IMR-90 (cell line): ENCODE data around the gene KCTD2. TPM values are rescaled to one million over a fixed set of nuclear protein-coding genes. Genes with fewer than 3 reads are reported as not detected.

Experiments used
- ATAC-seq: fragments of 200-7000 bp; cut with Tn5 transposase; 2 replicates; pipeline ENCODE4 v1.9.1; 2020; ENCODE audit warnings: low read depth, mild to moderate bottlenecking, moderate library complexity
- BruUV-seq: library from RNA; stranded (reverse); fragments of 400-500 nt; replicated peaks from 2 replicates; lab custom pipeline; 2021; lab: Mats Ljungman, UMichigan
- CTCF ChIA-PET: fragments of 300-600 bp; formaldehyde crosslinking; extraction: SDS; loops from one replicate; lab custom pipeline; 2021; ENCODE audit warnings: antibody characterized with exemption; lab: Yijun Ruan, JAX
- POLR2A ChIA-PET: fragments of 300-600 bp; sonication (Branson Sonifier 250); formaldehyde crosslinking; loops from one replicate; lab custom pipeline; 2022; ENCODE audit warnings: antibody characterized with exemption; ENCODE audit not compliant: unreplicated experiment; lab: Charles Lee
- DNase-seq: peaks from one replicate; pipeline ENCODE4 v3.0.0; 2013
- H2AFZ ChIP-seq: replicated peaks from 2 replicates; pipeline ENCODE3; 2013; ENCODE audit warnings: low read length, mild to moderate bottlenecking; ENCODE audit not compliant: poor library complexity
- H2AK5ac ChIP-seq: 2 replicates; pipeline ENCODE4 v1.6.1; 2013; ENCODE audit warnings: low read depth, low read length, inconsistent platforms
- H2AK9ac ChIP-seq: replicated peaks from 2 replicates; pipeline ENCODE3; 2013; ENCODE audit warnings: mild to moderate bottlenecking, low read depth, low read length, moderate library complexity; ENCODE audit not compliant: poor library complexity
- H2BK120ac ChIP-seq: 2 replicates; pipeline ENCODE4 v1.6.1; 2013; ENCODE audit warnings: low read depth, low read length, inconsistent platforms
- H2BK15ac ChIP-seq: 3 replicates; pipeline ENCODE4 v1.6.1; 2013; ENCODE audit warnings: low read depth, low read length, inconsistent platforms
- H2BK20ac ChIP-seq: 2 replicates; pipeline ENCODE4 v1.6.1; 2013; ENCODE audit warnings: low read depth, mild to moderate bottlenecking, inconsistent platforms, low read length, moderate library complexity
- H2BK5ac ChIP-seq: 2 replicates; pipeline ENCODE4 v1.6.1; 2013; ENCODE audit warnings: mild to moderate bottlenecking, low read depth, low read length, inconsistent platforms; ENCODE audit not compliant: poor library complexity, severe bottlenecking
- H3K14ac ChIP-seq: replicated peaks from 2 replicates; pipeline ENCODE4 v1.6.1; 2013; ENCODE audit warnings: low read depth, low read length, inconsistent platforms
- H3K18ac ChIP-seq: 2 replicates; pipeline ENCODE4 v1.6.1; 2013; ENCODE audit warnings: low read depth, low read length, control low read depth
- H3K23ac ChIP-seq: 2 replicates; pipeline ENCODE4 v1.6.1; 2013; ENCODE audit warnings: low read depth, low read length, inconsistent platforms
- H3K27ac ChIP-seq: 2 replicates; pipeline ENCODE4 v1.5.1; 2013; ENCODE audit warnings: mild to moderate bottlenecking, control low read depth, low read length; ENCODE audit not compliant: insufficient read depth
- H3K27me3 ChIP-seq: 2 replicates; pipeline ENCODE4 v1.6.1; 2013; ENCODE audit warnings: low read length; ENCODE audit not compliant: control insufficient read depth, insufficient read depth
- H3K36me3 ChIP-seq: 2 replicates; pipeline ENCODE4 v1.6.1; 2013; ENCODE audit warnings: low read length, mixed read lengths; ENCODE audit not compliant: control insufficient read depth, insufficient read depth
- H3K4ac ChIP-seq: 2 replicates; pipeline ENCODE4 v1.6.1; 2013; ENCODE audit warnings: low read depth, low read length, inconsistent platforms
- H3K4me1 ChIP-seq: 2 replicates; pipeline ENCODE4 v1.6.1; 2013; ENCODE audit warnings: low read length, mixed read lengths; ENCODE audit not compliant: control insufficient read depth, insufficient read depth
- H3K4me2 ChIP-seq: 2 replicates; pipeline ENCODE4 v1.6.1; 2013; ENCODE audit warnings: low read depth, mild to moderate bottlenecking, control low read depth, low read length, moderate library complexity
- H3K4me3 ChIP-seq: 2 replicates; pipeline ENCODE4 v1.5.1; 2013; ENCODE audit warnings: low read depth, mild to moderate bottlenecking, control low read depth, low read length, moderate library complexity; ENCODE audit not compliant: insufficient read depth
- H3K56ac ChIP-seq: 2 replicates; pipeline ENCODE4 v1.6.1; 2013; ENCODE audit warnings: low read length, inconsistent platforms; ENCODE audit not compliant: insufficient read depth; ENCODE audit errors: extremely low read depth
- H3K79me1 ChIP-seq, 2 experiments: 2 replicates each; pipeline ENCODE4 v1.6.1; 2013; ENCODE audit warnings: low read length in 2 of 2, inconsistent platforms in 1 of 2, low read depth in 1 of 2
- H3K9ac ChIP-seq: 2 replicates; pipeline ENCODE4 v1.6.1; 2013; ENCODE audit warnings: low read depth, low read length, control low read depth
- H3K9me1 ChIP-seq: 2 replicates; pipeline ENCODE4 v1.6.1; 2013; ENCODE audit warnings: low read length, inconsistent platforms; ENCODE audit not compliant: insufficient read depth
- H3K9me3 ChIP-seq: 2 replicates; pipeline ENCODE4 v1.6.1; 2013; ENCODE audit warnings: low read length; ENCODE audit not compliant: control insufficient read depth, insufficient read depth
- H4K20me1 ChIP-seq: 2 replicates; pipeline ENCODE4 v1.6.1; 2013; ENCODE audit warnings: low read length, inconsistent platforms; ENCODE audit not compliant: insufficient read depth
- H4K5ac ChIP-seq: 2 replicates; pipeline ENCODE4 v1.6.1; 2013; ENCODE audit warnings: mild to moderate bottlenecking, low read depth, low read length, control low read depth
- H4K8ac ChIP-seq, 2 experiments: 2 replicates each; pipeline ENCODE4 v1.6.1; 2013; ENCODE audit warnings: low read depth in 2 of 2, low read length in 2 of 2, control low read depth in 1 of 2, inconsistent platforms in 1 of 2
- H4K91ac ChIP-seq: 2 replicates; pipeline ENCODE4 v1.6.1; 2013; ENCODE audit warnings: low read depth, low read length, inconsistent platforms; ENCODE audit not compliant: insufficient read depth
- BHLHE40 ChIP-seq: fragments of 150-350 bp; IDR thresholded peaks from 2 replicates; pipeline ENCODE4 v1.6.1; 2016; ENCODE audit warnings: mild to moderate bottlenecking, low read depth, low read length
- CEBPB ChIP-seq: IDR thresholded peaks from 2 replicates; pipeline ENCODE4 v1.6.1; 2012; ENCODE audit warnings: low read depth, low read length, improper control_type of control experiment
- CHD1 ChIP-seq: IDR thresholded peaks from 2 replicates; pipeline ENCODE4 v1.6.1; 2012; ENCODE audit warnings: low read depth, low read length, improper control_type of control experiment
- CTCF ChIP-seq: conservative IDR thresholded peaks from 2 replicates; pipeline ENCODE4 v1.5.1; 2012; ENCODE audit warnings: mild to moderate bottlenecking, low read depth, low read length, improper control_type of control experiment
- FOS ChIP-seq: fragments of 150-350 bp; IDR thresholded peaks from 2 replicates; pipeline ENCODE4 v1.6.1; 2016; ENCODE audit warnings: low read depth, low read length
- MAFK ChIP-seq: IDR thresholded peaks from 2 replicates; pipeline ENCODE4 v1.6.1; 2012; ENCODE audit warnings: low read depth, low read length, improper control_type of control experiment
- MAZ ChIP-seq: IDR thresholded peaks from 2 replicates; pipeline ENCODE4 v1.6.1; 2012; ENCODE audit warnings: low read depth, mild to moderate bottlenecking, low read length, improper control_type of control experiment, moderate library complexity, borderline replicate concordance
- MXI1 ChIP-seq: IDR thresholded peaks from 2 replicates; pipeline ENCODE4 v1.6.1; 2012; ENCODE audit warnings: low read depth, mild to moderate bottlenecking, low read length, moderate library complexity, borderline replicate concordance
- POLR2A ChIP-seq: IDR thresholded peaks from 2 replicates; pipeline ENCODE4 v1.6.1; 2012; ENCODE audit warnings: mild to moderate bottlenecking, low read depth, low read length
- RAD21 ChIP-seq: IDR thresholded peaks from 2 replicates; pipeline ENCODE4 v1.6.1; 2012; ENCODE audit warnings: low read length, improper control_type of control experiment
- RCOR1 ChIP-seq: IDR thresholded peaks from 2 replicates; pipeline ENCODE4 v1.6.1; 2012; ENCODE audit warnings: mild to moderate bottlenecking, low read length, improper control_type of control experiment; ENCODE audit not compliant: insufficient replicate concordance
- RFX5 ChIP-seq: IDR thresholded peaks from 2 replicates; pipeline ENCODE4 v1.8.0; 2012; ENCODE audit warnings: low read depth, mild to moderate bottlenecking, low read length, moderate library complexity
- SMC3 ChIP-seq: fragments of 150-350 bp; IDR thresholded peaks from 2 replicates; pipeline ENCODE4 v1.6.1; 2016; ENCODE audit warnings: low read depth, mild to moderate bottlenecking, antibody characterized with exemption, low read length, moderate library complexity
- USF2 ChIP-seq: fragments of 150-350 bp; IDR thresholded peaks from 2 replicates; pipeline ENCODE4 v1.6.1; 2017; ENCODE audit warnings: mild to moderate bottlenecking, antibody characterized with exemption, low read length, low read depth
- WGBS, 2 experiments: methylation state at CpG; one replicate each; pipeline versions ENCODE4 v1.1.5 to v1.1.7; 2013; ENCODE audit warnings: missing lambda C conversion rate in 2 of 2; ENCODE audit not compliant: insufficient read length in 1 of 2; ENCODE audit errors: extremely low coverage in 2 of 2; 5-methylcytosine and 5-hydroxymethylcytosine counted together
- dilution Hi-C: fragments of 300-500 bp; cut with HindIII; formaldehyde crosslinking; loops from one replicate; pipeline ENCODE4 v1.14.3; 2018; ENCODE audit warnings: low sequenced_read_pairs; ENCODE audit not compliant: unreplicated experiment
- in situ Hi-C: fragments of 300-500 bp; cut with MboI; formaldehyde crosslinking; loops from 3 replicates; pipeline ENCODE4 v1.14.3; 2019; ENCODE audit warnings: low sequenced_read_pairs, inconsistent platforms, mixed read lengths
- intact Hi-C: fragments of 100-400 bp; cut with micrococcal nuclease; formaldehyde crosslinking; loops from 2 replicates; pipeline ENCODE4 v1.10.0; 2022
- polyA plus RNA-seq, 3 experiments: library from polyadenylated mRNA; depleted of rRNA; stranded (reverse); fragments of >200 nt; gene quantifications; 2 replicates each; pipeline ENCODE4 v1.2.3, GENCODE V29; 2012; ENCODE audit warnings: low replicate concordance in 1 of 3
- total RNA-seq: library from RNA; depleted of rRNA; stranded (reverse); fragments of >200 nt; gene quantifications from 2 replicates; pipeline ENCODE4 v1.2.3, GENCODE V29; 2012
- TF ChIP-seq, protein P1 (sequence below): fragments of 150-350 bp; IDR thresholded peaks from 2 replicates; pipeline ENCODE4 v1.6.1; 2016; ENCODE audit warnings: low read depth, mild to moderate bottlenecking, low read length, moderate library complexity, borderline replicate concordance

KCTD2 gene
- total and polyA plus RNA-seq, 2 of the 4 experiments (the other 2 are of a cell fraction) = 9.1 to 18.4 TPM

DNA sequence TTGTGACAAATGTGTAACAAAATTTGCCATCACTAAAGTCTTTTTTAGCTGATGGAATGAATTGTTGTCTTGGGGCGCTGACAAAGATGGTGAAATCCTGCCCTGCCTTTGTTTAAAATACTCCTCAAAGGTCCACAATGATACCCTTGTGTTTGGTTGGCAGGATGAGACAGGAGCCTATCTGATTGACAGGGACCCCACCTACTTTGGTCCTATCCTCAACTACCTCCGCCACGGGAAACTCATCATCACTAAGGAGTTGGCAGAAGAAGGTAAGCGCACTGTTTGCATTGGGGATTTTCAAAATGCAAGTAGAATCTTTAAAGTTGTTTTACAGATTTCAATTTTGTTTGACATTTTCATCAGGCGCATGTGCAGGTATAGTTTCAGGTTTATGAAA lies 2.0 kb downstream of the KCTD2 start:
- no peak overlapping the region for H3K56ac ChIP-seq
- no peak overlapping the region for H3K14ac ChIP-seq
- DNase-seq (no peak), ATAC-seq (no peak)
- H3K4ac ChIP-seq = no peak overlapping the region
- H3K36me3 ChIP-seq = peaks cover 14% of the 10 kb centered on the region
- no peak overlapping the region for H3K4me3 ChIP-seq
- no peak overlapping the region for H2BK20ac ChIP-seq
- dilution Hi-C loops = no loop called here
- H3K4me1 ChIP-seq = no peaks in the 10 kb centered on the region; the same call in 1 of the 2 replicates
- POLR2A ChIA-PET = interaction anchor here (0.5 kb wide), 1 partner anchor 83 kb away, joined by 16 read pairs; no protein-coding TSS in a partner anchor
- H3K79me1 ChIP-seq = peaks cover 19 to 43% of the 10 kb centered on the region in 2 experiments
- WGBS, 2 experiments = 100% methylated on average over 1 of the region's 5 CpGs; no CpG with 5 or more reads in 1 of the 2 experiments
- H3K4me2 ChIP-seq = no peak overlapping the region
- no peak overlapping the region for H2AK5ac ChIP-seq
- H2AFZ ChIP-seq = no peak overlapping the region
- intact Hi-C loops = loop anchor here (5.0 kb wide), 1 partner anchor 87 kb away; no protein-coding TSS in a partner anchor
- no peak overlapping the region for H2BK120ac ChIP-seq
- CTCF ChIA-PET = interaction anchor here (0.9 kb wide), 3 partner anchors 9 to 14 kb away, joined by 3 read pairs; no protein-coding TSS in a partner anchor
- H3K23ac ChIP-seq = peak overlapping the region; percentile 34; the same call in 1 of the 2 replicates
- H2AK9ac ChIP-seq = no peak overlapping the region
- BruUV-seq = no TSS peak
- no peaks in the 10 kb centered on the region for H3K27me3 ChIP-seq
- H4K91ac ChIP-seq = no peak overlapping the region
- no peak overlapping the region for H4K8ac ChIP-seq
- H3K18ac ChIP-seq = no peak overlapping the region
- no peak overlapping the region for H3K27ac ChIP-seq
- in situ Hi-C loops = no loop called here
- no peak overlapping the region for H2BK15ac ChIP-seq
- 0 out of 2 replicates have a peak, but pooled peaks cover 3% of the 10 kb centered on the region for H4K20me1 ChIP-seq
- H4K5ac ChIP-seq = no peak overlapping the region
- no peaks in the 10 kb centered on the region for H3K9me1 ChIP-seq
- no peak overlapping the region for H2BK5ac ChIP-seq
- H3K9ac ChIP-seq = no peak overlapping the region
- TF ChIP-seq RFX5 = no peak
- no peak for TF ChIP-seq POLR2A
- no peak for TF ChIP-seq SMC3
- TF ChIP-seq MAZ = no peak
- TF ChIP-seq CEBPB = no peak
- TF ChIP-seq RCOR1 = no peak
- TF ChIP-seq RAD21 = no peak
- no peak for TF ChIP-seq CHD1
- no peak for TF ChIP-seq MXI1
- no peak for TF ChIP-seq MAFK
- TF ChIP-seq, protein P1, sequence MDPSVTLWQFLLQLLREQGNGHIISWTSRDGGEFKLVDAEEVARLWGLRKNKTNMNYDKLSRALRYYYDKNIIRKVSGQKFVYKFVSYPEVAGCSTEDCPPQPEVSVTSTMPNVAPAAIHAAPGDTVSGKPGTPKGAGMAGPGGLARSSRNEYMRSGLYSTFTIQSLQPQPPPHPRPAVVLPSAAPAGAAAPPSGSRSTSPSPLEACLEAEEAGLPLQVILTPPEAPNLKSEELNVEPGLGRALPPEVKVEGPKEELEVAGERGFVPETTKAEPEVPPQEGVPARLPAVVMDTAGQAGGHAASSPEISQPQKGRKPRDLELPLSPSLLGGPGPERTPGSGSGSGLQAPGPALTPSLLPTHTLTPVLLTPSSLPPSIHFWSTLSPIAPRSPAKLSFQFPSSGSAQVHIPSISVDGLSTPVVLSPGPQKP = no peak
- no peak for TF ChIP-seq BHLHE40
- no peak for TF ChIP-seq CTCF
- TF ChIP-seq USF2 = no peak
- TF ChIP-seq FOS = no peak
- H3K9me3 ChIP-seq = no peaks in the 10 kb centered on the region
